GM10266 (cell line): ENCODE data around the gene PIGU.

ENCODE experiments used
- DNase-seq: peaks from one replicate; pipeline ENCODE4 v3.0.0; 2012; ENCODE audit errors: extremely low spot score
- TF ChIP-seq, protein P1 (sequence below): IDR thresholded peaks from 2 replicates; pipeline ENCODE4 v1.5.1; 2012; ENCODE audit warnings: mild to moderate bottlenecking, low read depth; ENCODE audit not compliant: control insufficient read depth, insufficient read depth; ENCODE audit errors: missing control alignments

PIGU gene

DNA sequence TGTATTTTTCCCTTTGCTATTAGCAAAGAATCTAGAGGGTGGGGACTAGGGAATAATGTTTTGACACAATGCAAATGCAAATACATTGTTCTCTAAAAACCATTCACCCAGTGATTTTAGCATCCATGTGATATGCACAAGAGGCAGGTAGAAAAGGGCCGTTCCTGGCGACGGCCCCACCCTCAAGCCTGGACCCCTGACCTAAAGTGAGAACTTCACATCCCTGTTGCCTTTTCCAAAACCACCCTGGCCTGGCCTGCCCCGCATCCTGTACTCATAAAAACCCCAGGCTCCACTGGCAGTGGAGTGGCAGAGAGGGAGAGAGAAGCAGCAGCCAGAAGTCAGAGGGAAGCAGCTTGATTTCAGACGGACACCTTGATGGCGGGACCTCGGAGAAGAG is 69.8 kb downstream of the PIGU start:
- no peak for DNase-seq
- TF ChIP-seq, protein P1, sequence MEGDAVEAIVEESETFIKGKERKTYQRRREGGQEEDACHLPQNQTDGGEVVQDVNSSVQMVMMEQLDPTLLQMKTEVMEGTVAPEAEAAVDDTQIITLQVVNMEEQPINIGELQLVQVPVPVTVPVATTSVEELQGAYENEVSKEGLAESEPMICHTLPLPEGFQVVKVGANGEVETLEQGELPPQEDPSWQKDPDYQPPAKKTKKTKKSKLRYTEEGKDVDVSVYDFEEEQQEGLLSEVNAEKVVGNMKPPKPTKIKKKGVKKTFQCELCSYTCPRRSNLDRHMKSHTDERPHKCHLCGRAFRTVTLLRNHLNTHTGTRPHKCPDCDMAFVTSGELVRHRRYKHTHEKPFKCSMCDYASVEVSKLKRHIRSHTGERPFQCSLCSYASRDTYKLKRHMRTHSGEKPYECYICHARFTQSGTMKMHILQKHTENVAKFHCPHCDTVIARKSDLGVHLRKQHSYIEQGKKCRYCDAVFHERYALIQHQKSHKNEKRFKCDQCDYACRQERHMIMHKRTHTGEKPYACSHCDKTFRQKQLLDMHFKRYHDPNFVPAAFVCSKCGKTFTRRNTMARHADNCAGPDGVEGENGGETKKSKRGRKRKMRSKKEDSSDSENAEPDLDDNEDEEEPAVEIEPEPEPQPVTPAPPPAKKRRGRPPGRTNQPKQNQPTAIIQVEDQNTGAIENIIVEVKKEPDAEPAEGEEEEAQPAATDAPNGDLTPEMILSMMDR = no peak

DNA sequence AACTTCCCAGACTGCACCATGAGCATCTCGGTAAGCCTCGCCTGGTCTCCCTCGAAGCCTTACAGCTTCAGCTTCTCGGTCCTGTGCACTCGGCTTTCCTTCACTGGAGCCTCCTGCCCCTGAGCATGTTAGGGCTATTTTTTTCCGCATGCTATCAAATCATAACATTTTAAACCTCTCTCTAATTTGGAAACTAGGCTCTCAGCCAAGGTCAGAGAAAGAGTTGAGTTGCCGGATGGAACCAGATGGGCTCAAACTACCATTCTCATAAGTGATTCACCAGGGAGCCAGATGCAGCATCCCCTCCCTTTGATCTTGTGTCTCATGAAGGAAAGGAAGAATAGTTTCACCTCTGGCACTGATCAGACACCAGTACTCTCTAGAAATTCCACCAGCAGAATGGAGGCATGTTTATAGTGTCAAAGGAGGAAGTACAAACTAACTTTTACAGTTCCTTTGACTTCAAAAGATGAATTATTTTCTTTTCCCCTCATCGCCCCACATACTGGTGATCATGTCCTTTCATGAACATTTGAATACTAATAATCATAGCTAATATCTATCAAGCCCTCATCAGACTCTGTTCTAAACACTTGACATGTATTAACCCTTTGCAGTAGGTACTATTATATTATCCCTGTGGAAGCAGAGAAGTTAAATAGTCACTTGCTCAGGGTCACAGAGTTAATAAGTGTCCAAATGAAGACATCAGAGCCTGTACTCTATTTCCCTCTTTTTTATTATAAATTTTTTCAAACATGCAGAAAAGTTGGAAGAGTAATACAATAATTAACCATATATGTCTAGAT is 71.7 kb downstream of the PIGU start:
- TF ChIP-seq, protein P1 = no peak
- DNase-seq = no peak

DNA sequence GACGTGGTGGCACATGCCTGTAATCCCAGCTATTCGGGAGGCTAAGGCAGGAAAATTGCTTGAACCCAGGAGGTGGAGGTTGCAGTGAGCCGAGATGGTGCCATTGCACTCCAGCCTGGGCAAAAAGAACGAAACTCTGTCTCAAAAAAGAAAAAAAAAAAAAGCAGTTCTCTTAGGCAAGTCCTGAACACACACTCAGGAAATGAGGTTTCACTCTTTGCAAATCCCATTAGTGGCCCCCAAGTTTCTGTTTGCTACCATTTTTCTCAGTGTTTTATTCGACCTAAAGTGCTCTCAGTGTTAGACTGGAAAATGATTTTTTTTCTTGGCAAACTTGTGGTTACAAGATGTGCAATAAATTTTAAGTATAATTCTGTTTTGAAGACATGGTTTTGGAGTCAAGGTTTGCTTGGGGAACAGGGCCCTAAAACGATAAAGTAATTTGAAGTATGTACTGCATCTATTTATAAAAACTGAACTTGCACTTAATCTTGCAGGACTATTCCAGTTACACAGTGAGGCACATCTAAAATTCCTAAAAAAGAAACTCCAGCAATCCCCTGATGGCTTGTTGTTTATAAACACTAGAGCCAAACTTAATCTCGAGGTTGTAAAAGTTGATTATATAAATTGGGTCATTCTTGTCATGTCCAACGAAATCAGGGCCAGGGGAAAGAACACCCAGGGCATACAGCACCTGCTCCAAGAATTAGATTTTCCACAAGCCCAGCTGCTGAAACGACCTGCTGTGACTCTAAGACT is 75.8 kb downstream of the PIGU start:
- TF ChIP-seq, protein P1 = no peak
- DNase-seq = no peak

DNA sequence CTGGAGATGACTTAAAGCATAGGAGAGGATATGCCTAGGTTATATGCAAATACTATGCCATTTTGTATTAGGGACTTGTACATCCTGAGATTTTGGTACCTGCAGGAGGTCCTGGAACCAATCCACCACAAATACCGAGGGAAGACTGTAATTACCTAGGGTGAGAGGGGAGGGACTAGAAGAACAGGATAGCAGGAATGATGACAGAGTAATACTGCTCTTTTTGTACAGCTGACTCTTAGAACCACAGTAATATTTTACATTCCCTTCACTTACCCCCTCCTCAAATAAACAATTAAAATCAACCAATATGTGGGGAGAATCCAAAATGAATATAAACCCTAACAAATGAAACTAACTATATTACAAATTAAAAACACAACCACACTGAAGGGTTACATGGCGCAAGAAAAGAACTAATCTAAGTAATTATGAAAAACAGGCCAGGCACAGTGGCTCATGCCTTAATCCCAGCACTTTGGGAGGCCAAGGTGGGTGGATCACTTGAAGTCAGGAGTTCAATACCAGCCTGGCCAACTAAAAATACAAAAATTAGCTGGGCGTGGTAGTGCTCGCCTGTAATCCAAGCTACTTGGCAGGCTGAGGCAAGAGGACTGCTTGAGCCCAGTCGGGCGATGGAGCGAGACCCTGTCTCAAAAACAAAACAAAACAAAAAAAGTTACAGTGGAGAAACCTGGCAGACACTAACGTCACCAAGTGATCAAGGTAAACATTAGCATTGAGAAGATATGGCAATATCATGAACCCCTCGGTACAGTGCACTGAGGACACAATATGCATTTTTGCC is 81.3 kb downstream of the PIGU start:
- no peak for DNase-seq

DNA sequence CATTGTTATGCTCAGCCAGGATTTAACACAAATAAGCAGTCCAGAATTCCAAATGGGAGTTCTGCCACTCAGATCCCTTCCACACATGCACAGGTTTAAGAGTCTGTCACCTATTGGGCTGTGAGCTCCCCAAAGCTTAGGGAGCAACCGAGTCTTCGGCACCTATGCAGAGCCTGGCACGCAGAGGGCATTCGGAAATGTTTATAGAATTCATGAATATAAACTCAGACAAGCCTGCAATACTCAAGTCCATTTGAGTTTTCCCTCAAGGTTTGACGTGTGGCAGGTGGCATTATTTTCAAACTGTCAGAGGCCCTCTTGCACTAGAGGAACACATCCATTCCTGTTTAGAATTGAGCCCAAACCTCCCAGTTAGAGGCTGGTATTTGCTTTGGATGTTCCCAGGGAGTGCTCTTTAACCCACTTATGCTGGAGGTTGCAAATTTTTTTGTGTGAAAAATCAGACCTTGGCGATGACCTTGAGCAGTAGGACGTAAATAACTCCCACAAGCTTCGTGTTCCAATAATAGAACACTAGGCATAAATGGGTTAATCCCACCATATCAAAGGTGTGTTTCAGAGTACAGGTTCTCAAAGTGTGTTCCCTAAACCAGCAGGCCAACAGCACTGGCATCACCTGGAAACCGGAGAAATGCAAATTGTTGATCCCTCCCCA is 90.3 kb downstream of the PIGU start:
- no peak for DNase-seq
- TF ChIP-seq, protein P1 = no peak

More for the DNA sequence above, 81.3 kb downstream of the PIGU start:
- TF ChIP-seq, protein P1 = no peak

DNA sequence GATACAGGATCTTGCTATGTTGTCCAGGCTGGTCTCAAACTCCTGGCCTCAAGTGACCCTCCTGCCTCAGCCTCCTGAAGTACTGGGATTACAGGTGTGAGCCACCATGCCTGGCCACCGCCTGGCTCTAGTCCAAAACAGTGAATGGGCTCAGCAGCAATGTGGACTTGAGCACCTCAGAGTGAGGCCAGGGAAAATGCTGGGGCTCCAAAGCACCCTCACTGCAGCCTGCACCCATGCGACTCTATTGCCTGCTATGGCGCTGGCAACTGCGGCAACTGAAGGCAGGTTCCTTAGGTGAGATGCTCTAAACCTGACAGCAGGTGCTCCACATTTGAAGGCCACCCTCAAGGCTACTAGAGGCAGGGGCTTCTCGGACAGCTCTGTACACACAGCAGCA is 91.9 kb downstream of the PIGU start:
- no peak for DNase-seq
- TF ChIP-seq, protein P1 = no peak
